HepG2 (cell line): Measurements from ENCODE around the gene SHC1. TPM values are rescaled to one million over a fixed set of nuclear protein-coding genes. Genes with fewer than 3 reads are reported as not detected.

Experiments used
- BCL6 ChIP-seq: IDR thresholded peaks from 2 replicates; pipeline ENCODE4 v1.6.1; 2016; ENCODE audit warnings: missing genetic modification reagents, missing compliant biosample characterization
- CHD2 ChIP-seq: IDR thresholded peaks from 2 replicates; pipeline ENCODE4 v1.6.1; 2011; ENCODE audit warnings: low read depth, low read length, improper control_type of control experiment
- ELF3 ChIP-seq: IDR thresholded peaks from 2 replicates; pipeline ENCODE4 v1.6.1; 2016; ENCODE audit warnings: missing genetic modification reagents, missing compliant biosample characterization
- GABPA ChIP-seq, 2 experiments: IDR thresholded peaks; 2 replicates each; pipeline ENCODE4 v1.6.1; 2011 to 2016; ENCODE audit warnings: low read depth in 2 of 2, low read length in 1 of 2, missing biosample characterization in 1 of 2, missing genetic modification characterization in 1 of 2
- HDAC2 ChIP-seq: sonication (generic); formaldehyde crosslinking; IDR thresholded peaks from 2 replicates; pipeline ENCODE4 v1.4.0; 2020; ENCODE audit warnings: missing genetic modification reagents
- KDM6A ChIP-seq: IDR thresholded peaks from 2 replicates; pipeline ENCODE4 v1.6.1; 2016; ENCODE audit warnings: low read depth
- MED1 ChIP-seq: sonication (generic); formaldehyde crosslinking; IDR thresholded peaks from 2 replicates; pipeline ENCODE4 v1.4.0; 2020; ENCODE audit warnings: missing genetic modification reagents
- NR2F6 ChIP-seq, 2 experiments: IDR thresholded peaks; 2 replicates each; pipeline ENCODE4 v1.6.1; 2016; ENCODE audit warnings: antibody characterized with exemption in 1 of 2, mild to moderate bottlenecking in 1 of 2
- POLR2A ChIP-seq, 2 experiments: IDR thresholded peaks; 2 replicates each; pipeline ENCODE4 v1.6.1; 2011; ENCODE audit warnings: low read depth in 2 of 2, low read length in 2 of 2, mild to moderate bottlenecking in 1 of 2, moderate library complexity in 1 of 2; ENCODE audit not compliant: insufficient read depth in 1 of 2
- XBP1 ChIP-seq: sonication (generic); formaldehyde crosslinking; IDR thresholded peaks from 2 replicates; pipeline ENCODE4 v1.5.0; 2020; ENCODE audit warnings: missing genetic modification reagents
- ZNF124 ChIP-seq: sonication (generic); formaldehyde crosslinking; IDR thresholded peaks from 2 replicates; pipeline ENCODE4 v1.4.0; 2020; ENCODE audit warnings: missing genetic modification reagents
- ZNF33B ChIP-seq: sonication (generic); formaldehyde crosslinking; IDR thresholded peaks from 2 replicates; pipeline ENCODE4 v1.5.1; 2020; ENCODE audit warnings: mild to moderate bottlenecking, missing genetic modification reagents
- ZNF572 ChIP-seq: sonication (generic); formaldehyde crosslinking; IDR thresholded peaks from 2 replicates; pipeline ENCODE4 v1.5.1; 2020; ENCODE audit warnings: mild to moderate bottlenecking, missing genetic modification reagents
- ZNF773 ChIP-seq: sonication (generic); formaldehyde crosslinking; IDR thresholded peaks from 2 replicates; pipeline ENCODE4 v1.4.0; 2020; ENCODE audit warnings: missing genetic modification reagents, borderline replicate concordance
- ZNF792 ChIP-seq: IDR thresholded peaks from 2 replicates; pipeline ENCODE4 v1.6.1; 2016
- ZNF839 ChIP-seq: sonication (generic); formaldehyde crosslinking; IDR thresholded peaks from 2 replicates; pipeline ENCODE4 v1.4.0; 2020; ENCODE audit warnings: missing genetic modification reagents, mild to moderate bottlenecking, borderline replicate concordance
- polyA plus RNA-seq, 8 experiments: library from polyadenylated mRNA; depleted of rRNA in 3 of 8; stranded (reverse) in 7 of 8; unstranded in 1 of 8; fragments of >200 nt; fragmentation: Illumina TruSeq in 4 of 8; extraction: Trizol in 4 of 8; gene quantifications; 2 replicates each; pipeline versions ENCODE4 v1.2.1 to v1.2.3, GENCODE V29; 2011 to 2016; ENCODE audit warnings: low read depth in 4 of 8, missing spikeins in 1 of 8, mixed read lengths in 1 of 8; ENCODE audit not compliant: insufficient read depth in 1 of 8
- total RNA-seq, 5 experiments: library from RNA; depleted of rRNA; stranded (reverse); fragments of >200 nt; fragmentation: Illumina TruSeq; extraction: Trizol; gene quantifications; 2 replicates each; pipeline ENCODE4 v1.2.3, GENCODE V29; 2016; ENCODE audit warnings: low read depth in 1 of 5
- TF ChIP-seq, protein P1 (sequence below): sonication (generic); formaldehyde crosslinking; IDR thresholded peaks from 2 replicates; pipeline ENCODE4 v1.4.0; 2020; ENCODE audit warnings: missing genetic modification reagents, borderline replicate concordance
- TF ChIP-seq, protein P2 (sequence below): sonication (generic); formaldehyde crosslinking; IDR thresholded peaks from 2 replicates; pipeline ENCODE4; 2020; ENCODE audit warnings: missing genetic modification reagents, mild to moderate bottlenecking, borderline replicate concordance
- TF ChIP-seq, protein P3 (sequence below): sonication (generic); formaldehyde crosslinking; IDR thresholded peaks from 2 replicates; pipeline ENCODE4 v1.5.0; 2020; ENCODE audit warnings: missing genetic modification reagents

Gene SHC1
- total and polyA plus RNA-seq, 2 of the 13 experiments (the other 11 are each of a cell fraction or from before 2014, with no cell fraction given), result 52.0 to 137 TPM

DNA sequence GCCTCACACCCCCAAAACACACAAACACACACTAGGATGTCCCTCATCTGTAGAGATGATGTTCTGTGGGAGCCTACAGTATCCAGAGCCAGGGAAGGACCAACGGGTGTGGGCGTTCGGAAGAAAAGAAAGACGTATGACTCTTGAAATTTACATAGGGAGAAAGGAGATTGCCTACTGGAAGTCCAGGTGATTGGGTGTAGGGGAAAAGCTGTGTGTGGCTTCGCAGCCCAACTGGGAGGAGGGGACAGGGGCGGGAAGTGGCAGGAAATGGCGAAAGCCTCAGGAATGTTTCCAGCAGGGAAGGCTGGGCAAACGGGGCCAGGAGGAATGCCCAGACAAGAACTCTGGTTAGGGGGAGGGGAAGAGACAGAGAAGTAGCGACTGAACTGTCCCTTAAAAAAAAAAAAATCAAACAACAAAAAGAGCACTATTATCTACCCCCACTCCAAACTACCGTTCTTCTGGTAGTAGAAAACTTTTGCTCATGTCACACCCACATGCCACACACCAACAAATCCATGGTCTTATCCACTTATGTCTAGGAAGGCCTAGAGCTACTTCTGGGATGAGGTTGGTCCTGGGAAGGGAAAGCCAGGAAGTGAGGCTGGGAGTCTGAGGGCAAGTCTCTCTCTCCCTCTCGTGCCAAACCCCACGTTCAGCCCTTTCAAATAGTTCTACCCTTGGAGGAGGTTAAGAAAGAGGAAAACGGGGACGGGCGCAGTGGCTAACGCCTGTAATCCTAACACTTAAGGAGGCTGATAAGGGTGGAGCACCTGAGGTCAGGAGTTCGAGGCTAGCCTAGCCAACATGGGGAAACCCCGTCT lies 2.2 kb upstream of the SHC1 start (continued):
- TF ChIP-seq, protein P1, sequence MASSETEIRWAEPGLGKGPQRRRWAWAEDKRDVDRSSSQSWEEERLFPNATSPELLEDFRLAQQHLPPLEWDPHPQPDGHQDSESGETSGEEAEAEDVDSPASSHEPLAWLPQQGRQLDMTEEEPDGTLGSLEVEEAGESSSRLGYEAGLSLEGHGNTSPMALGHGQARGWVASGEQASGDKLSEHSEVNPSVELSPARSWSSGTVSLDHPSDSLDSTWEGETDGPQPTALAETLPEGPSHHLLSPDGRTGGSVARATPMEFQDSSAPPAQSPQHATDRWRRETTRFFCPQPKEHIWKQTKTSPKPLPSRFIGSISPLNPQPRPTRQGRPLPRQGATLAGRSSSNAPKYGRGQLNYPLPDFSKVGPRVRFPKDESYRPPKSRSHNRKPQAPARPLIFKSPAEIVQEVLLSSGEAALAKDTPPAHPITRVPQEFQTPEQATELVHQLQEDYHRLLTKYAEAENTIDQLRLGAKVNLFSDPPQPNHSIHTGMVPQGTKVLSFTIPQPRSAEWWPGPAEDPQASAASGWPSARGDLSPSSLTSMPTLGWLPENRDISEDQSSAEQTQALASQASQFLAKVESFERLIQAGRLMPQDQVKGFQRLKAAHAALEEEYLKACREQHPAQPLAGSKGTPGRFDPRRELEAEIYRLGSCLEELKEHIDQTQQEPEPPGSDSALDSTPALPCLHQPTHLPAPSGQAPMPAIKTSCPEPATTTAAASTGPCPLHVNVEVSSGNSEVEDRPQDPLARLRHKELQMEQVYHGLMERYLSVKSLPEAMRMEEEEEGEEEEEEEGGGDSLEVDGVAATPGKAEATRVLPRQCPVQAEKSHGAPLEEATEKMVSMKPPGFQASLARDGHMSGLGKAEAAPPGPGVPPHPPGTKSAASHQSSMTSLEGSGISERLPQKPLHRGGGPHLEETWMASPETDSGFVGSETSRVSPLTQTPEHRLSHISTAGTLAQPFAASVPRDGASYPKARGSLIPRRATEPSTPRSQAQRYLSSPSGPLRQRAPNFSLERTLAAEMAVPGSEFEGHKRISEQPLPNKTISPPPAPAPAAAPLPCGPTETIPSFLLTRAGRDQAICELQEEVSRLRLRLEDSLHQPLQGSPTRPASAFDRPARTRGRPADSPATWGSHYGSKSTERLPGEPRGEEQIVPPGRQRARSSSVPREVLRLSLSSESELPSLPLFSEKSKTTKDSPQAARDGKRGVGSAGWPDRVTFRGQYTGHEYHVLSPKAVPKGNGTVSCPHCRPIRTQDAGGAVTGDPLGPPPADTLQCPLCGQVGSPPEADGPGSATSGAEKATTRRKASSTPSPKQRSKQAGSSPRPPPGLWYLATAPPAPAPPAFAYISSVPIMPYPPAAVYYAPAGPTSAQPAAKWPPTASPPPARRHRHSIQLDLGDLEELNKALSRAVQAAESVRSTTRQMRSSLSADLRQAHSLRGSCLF, result 0 out of 2 replicates have a peak, but pooled peaks have one; percentile 70
- TF ChIP-seq GABPA (IDR thresholded peaks at IDR 0.05; ENCODE audit: low read depth, low read length), result no peak
- peak; percentile 84 for TF ChIP-seq GABPA (CRISPR knock-in tag; IDR thresholded peaks at IDR 0.05; ENCODE audit: low read depth)
- TF ChIP-seq BCL6 (CRISPR knock-in tag), result peak; percentile 29; the same call in 1 of the 2 replicates
- no peak for TF ChIP-seq ZNF33B (CRISPR knock-in tag)
- TF ChIP-seq ZNF839, result no peak
- peak; percentile 73 for TF ChIP-seq ELF3 (CRISPR knock-in tag)
- no peak for TF ChIP-seq ZNF572 (CRISPR knock-in tag)
- TF ChIP-seq KDM6A (CRISPR knock-in tag), result peak; percentile 73
- no peak for TF ChIP-seq ZNF124
- peak; percentile 67; the same call in 1 of the 2 replicates for TF ChIP-seq HDAC2 (CRISPR knock-in tag)
- TF ChIP-seq ZNF773 (CRISPR knock-in tag), result 0 out of 2 replicates have a peak, but pooled peaks have one; percentile 39
- TF ChIP-seq ZNF792 (CRISPR knock-in tag), result peak; percentile 84; the same call in 1 of the 2 replicates
- TF ChIP-seq XBP1 (CRISPR knock-in tag), result no peak
- TF ChIP-seq CHD2, result no peak
- TF ChIP-seq, protein P2, sequence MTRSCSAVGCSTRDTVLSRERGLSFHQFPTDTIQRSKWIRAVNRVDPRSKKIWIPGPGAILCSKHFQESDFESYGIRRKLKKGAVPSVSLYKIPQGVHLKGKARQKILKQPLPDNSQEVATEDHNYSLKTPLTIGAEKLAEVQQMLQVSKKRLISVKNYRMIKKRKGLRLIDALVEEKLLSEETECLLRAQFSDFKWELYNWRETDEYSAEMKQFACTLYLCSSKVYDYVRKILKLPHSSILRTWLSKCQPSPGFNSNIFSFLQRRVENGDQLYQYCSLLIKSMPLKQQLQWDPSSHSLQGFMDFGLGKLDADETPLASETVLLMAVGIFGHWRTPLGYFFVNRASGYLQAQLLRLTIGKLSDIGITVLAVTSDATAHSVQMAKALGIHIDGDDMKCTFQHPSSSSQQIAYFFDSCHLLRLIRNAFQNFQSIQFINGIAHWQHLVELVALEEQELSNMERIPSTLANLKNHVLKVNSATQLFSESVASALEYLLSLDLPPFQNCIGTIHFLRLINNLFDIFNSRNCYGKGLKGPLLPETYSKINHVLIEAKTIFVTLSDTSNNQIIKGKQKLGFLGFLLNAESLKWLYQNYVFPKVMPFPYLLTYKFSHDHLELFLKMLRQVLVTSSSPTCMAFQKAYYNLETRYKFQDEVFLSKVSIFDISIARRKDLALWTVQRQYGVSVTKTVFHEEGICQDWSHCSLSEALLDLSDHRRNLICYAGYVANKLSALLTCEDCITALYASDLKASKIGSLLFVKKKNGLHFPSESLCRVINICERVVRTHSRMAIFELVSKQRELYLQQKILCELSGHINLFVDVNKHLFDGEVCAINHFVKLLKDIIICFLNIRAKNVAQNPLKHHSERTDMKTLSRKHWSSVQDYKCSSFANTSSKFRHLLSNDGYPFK (CRISPR knock-in tag), result 0 out of 2 replicates have a peak, but pooled peaks have one; percentile 32
- peak; percentile 60 to 69; a peak in 3 of 4 replicates for TF ChIP-seq POLR2A (IDR thresholded peaks at IDR 0.05; ENCODE audit: insufficient read depth in 1 of 2, low read depth in 2 of 2, low read length in 2 of 2)
- no peak for TF ChIP-seq NR2F6 (IDR thresholded peaks at IDR 0.05)
- peak; percentile 41; the same call in 1 of the 2 replicates for TF ChIP-seq NR2F6 (CRISPR knock-in tag; IDR thresholded peaks at IDR 0.05)
- TF ChIP-seq, protein P3, sequence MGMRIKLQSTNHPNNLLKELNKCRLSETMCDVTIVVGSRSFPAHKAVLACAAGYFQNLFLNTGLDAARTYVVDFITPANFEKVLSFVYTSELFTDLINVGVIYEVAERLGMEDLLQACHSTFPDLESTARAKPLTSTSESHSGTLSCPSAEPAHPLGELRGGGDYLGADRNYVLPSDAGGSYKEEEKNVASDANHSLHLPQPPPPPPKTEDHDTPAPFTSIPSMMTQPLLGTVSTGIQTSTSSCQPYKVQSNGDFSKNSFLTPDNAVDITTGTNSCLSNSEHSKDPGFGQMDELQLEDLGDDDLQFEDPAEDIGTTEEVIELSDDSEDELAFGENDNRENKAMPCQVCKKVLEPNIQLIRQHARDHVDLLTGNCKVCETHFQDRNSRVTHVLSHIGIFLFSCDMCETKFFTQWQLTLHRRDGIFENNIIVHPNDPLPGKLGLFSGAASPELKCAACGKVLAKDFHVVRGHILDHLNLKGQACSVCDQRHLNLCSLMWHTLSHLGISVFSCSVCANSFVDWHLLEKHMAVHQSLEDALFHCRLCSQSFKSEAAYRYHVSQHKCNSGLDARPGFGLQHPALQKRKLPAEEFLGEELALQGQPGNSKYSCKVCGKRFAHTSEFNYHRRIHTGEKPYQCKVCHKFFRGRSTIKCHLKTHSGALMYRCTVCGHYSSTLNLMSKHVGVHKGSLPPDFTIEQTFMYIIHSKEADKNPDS, result no peak
- TF ChIP-seq MED1 (CRISPR knock-in tag), result peak; percentile 91
